Measurements from ENCODE around the gene C19orf47. TPM values are rescaled to one million over a fixed set of nuclear protein-coding genes. Genes with fewer than 3 reads are reported as not detected.
A peak's percentile ranks its signal among the peaks of the same experiment; 100 is the strongest.

Gene C19orf47
- total RNA-seq, 4 donors from 2014 or later, result 10.0 to 14.1 (median 11.7) TPM

- no peaks in the 10 kb centered on the region for H3K27me3 ChIP-seq
- no peaks in the 10 kb centered on the region for H3K9me3 ChIP-seq
- TF ChIP-seq POLR2A (IDR thresholded peaks at IDR 0.05), result no peak
- peak; percentile 55 to 74 (median 70) for TF ChIP-seq CTCF (IDR thresholded peaks at IDR 0.05)
- no peak overlapping the region for H3K4me3 ChIP-seq
- WGBS, 2 donors, result 3 to 7% methylated on average over 5 of the region's 5 CpGs
- DNase-seq, result peak; percentile 8
- peaks cover 0 to 43% (median 13%) of the 10 kb centered on the region in 3 donors for H3K4me1 ChIP-seq
- intact Hi-C loops (cut with DNase I), result no loop called here
- peak overlapping the region in 1 of 4 donors; percentile 46 for H3K27ac ChIP-seq
- H3K36me3 ChIP-seq, result no peaks in the 10 kb centered on the region
Measured at GRCh38 chr19:40305403-40305802, 42.8 kb downstream of the C19orf47 start.

- H3K4me1 ChIP-seq, result peaks cover 0 to 43% (median 13%) of the 10 kb centered on the region in 3 donors
- DNase-seq, result no peak
- H3K27me3 ChIP-seq, result no peaks in the 10 kb centered on the region
- H3K27ac ChIP-seq, result peak overlapping the region in 1 of 4 donors; percentile 46
- H3K9me3 ChIP-seq, result no peaks in the 10 kb centered on the region
- 49 to 65% methylated on average over 4 of the region's 4 CpGs for WGBS, 2 donors
- no peak overlapping the region for H3K4me3 ChIP-seq
- no peaks in the 10 kb centered on the region for H3K36me3 ChIP-seq
- intact Hi-C loops (cut with DNase I), result no loop called here
- TF ChIP-seq POLR2A (IDR thresholded peaks at IDR 0.05) (no peak), CTCF (IDR thresholded peaks at IDR 0.05) (no peak)
Measured at GRCh38 chr19:40304306-40304705, 43.9 kb downstream of the C19orf47 start.

DNA sequence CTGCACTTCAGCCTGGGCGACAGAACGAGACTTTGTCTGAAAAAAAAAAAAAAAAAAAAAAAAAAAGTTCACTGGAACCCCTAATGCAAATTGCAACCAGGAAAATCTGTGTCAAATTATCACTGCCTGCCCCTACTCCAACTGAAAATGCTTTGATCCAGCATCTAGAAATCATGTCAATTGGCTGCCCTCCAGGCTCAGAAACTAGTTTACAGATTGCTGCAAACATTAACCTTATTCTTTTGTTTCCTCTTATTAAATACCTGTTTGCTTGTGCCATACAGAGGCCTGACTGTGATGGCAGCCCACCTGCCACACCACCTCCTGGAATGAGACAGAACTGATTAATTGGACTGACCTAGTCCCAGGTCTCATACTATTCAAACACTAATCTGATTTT lies 44.4 kb downstream of the C19orf47 start:
- TF ChIP-seq CTCF (IDR thresholded peaks at IDR 0.05) (no peak), POLR2A (IDR thresholded peaks at IDR 0.05) (no peak)
- 86 to 93% methylated on average over 2 of the region's 2 CpGs for WGBS, 2 donors
- Histone ChIP-seq H3K27me3 (no peaks in the 10 kb centered on the region), H3K27ac (peak overlapping the region in 1 of 4 donors; percentile 46), H3K9me3 (no peaks in the 10 kb centered on the region), H3K36me3 (no peaks in the 10 kb centered on the region), H3K4me3 (no peak overlapping the region), H3K4me1 (peaks cover 0 to 43% (median 13%) of the 10 kb centered on the region in 3 donors)
- intact Hi-C loops (cut with DNase I), result no loop called here
- DNase-seq, result no peak

DNA sequence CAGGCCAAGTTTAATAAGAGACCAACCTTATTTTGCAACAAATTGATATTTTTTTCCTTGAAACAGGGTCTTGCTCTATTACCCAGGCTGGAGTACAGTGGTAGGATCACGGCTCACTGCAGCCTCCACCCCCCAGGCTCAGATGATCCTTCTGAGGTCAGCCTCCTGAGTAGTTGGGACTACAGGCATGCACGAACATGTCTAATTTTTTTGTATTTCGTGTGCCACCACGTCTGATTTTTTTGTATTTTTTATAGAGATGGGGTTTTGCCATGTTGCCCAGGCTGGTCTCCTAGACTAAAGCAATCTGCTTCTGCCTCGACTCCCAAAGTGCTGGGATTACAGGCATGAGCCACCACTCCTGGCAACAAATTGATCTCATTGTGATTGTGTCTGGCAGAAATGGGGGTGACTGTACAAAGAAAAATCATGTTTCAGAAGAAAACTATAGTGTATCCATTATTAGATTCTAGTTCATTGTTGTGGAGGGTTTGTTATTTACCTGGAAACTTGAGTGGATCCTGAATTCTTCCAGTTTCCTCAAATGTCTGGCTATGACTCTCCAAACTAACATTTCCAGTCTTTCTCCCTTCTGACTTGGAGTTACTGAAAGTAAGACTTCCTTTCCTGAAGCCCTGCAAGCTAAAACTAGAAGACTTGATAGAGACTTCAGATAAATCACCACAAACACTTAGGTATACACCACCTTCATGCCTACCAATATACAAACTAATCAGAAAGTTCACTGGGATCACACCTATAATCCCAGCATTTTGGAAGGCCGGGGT lies 45.8 kb downstream of the C19orf47 start:
- DNase-seq, result no peak
- H3K9me3 ChIP-seq, result no peaks in the 10 kb centered on the region
- H3K27ac ChIP-seq, result peak overlapping the region; percentile 44 to 79 (median 72)
- no peak overlapping the region for H3K4me3 ChIP-seq
- H3K36me3 ChIP-seq, result no peaks in the 10 kb centered on the region
- WGBS, 2 donors, result 41 to 66% methylated on average over 6 of the region's 6 CpGs
- intact Hi-C loops (cut with DNase I), result no loop called here
- no peaks in the 10 kb centered on the region for H3K27me3 ChIP-seq
- peaks cover 0 to 43% (median 13%) of the 10 kb centered on the region in 3 donors for H3K4me1 ChIP-seq
- no peak for TF ChIP-seq CTCF (IDR thresholded peaks at IDR 0.05)
- TF ChIP-seq POLR2A (IDR thresholded peaks at IDR 0.05), result no peak

DNA sequence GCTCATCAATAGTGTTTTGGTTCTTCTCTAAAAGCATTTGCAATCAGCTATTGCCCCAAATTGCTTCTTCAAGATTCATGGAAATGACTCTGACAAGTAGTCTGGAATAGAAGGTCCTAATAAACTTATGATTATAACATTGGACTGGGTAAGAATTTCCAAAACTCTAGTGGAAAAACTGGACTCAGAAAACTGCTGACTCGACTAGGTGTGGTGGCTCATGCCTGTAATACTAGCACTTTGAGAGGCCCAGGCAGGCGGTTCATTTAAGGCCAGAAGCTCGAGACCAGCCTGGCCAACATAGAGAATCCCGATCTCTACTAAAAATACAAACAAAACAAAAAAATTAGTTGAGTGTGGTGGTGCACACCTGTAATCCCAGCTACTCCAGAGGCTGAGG lies 47.5 kb downstream of the C19orf47 start:
- H3K27me3 ChIP-seq, result no peaks in the 10 kb centered on the region
- intact Hi-C loops (cut with DNase I), result no loop called here
- TF ChIP-seq CTCF (IDR thresholded peaks at IDR 0.05) (no peak), POLR2A (IDR thresholded peaks at IDR 0.05) (no peak)
- H3K4me1 ChIP-seq, result peaks cover 0 to 42% (median 13%) of the 10 kb centered on the region in 3 donors
- WGBS, 2 donors, result 89% methylated on average over 4 of the region's 4 CpGs
- H3K9me3 ChIP-seq, result no peaks in the 10 kb centered on the region
- H3K27ac ChIP-seq, result no peak overlapping the region
- H3K4me3 ChIP-seq, result no peak overlapping the region
- no peak for DNase-seq
- H3K36me3 ChIP-seq, result no peaks in the 10 kb centered on the region

All from esophagus squamous epithelium (tissue), 5 donors.